Stimulated activated CD8-positive, alpha-beta memory T cell treated with anti-CD3 and anti-CD28 coated beads, Interleukin-15, amount 100 ng/mL, for 24 hours (primary cell): ENCODE results near the gene COMMD1.

Source experiments
- DNase-seq: peaks from one replicate; pipeline ENCODE4 v3.0.0-alpha.2; 2020; ENCODE audit warnings: low read depth

COMMD1 gene

DNA sequence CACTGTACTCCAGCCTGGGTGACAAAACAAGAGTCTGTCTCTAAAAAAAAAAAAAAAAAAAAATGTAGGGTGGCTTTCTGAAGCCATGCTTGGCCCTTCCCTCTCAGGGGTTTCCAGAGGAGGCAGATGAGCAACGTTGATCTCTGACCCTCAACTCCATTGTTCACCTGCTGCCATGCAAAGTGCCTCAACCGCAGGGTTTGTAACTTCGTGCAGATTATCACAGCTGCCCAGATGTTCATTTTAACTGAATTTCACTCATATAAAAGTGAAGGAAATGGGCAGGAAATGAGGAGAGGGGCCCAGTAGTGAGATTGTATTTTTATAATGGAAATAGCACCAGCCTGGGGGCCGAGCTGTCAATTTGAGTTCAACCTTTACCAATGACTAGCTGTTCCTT lies 275.5 kb downstream of the COMMD1 start:
- no peak for DNase-seq

DNA sequence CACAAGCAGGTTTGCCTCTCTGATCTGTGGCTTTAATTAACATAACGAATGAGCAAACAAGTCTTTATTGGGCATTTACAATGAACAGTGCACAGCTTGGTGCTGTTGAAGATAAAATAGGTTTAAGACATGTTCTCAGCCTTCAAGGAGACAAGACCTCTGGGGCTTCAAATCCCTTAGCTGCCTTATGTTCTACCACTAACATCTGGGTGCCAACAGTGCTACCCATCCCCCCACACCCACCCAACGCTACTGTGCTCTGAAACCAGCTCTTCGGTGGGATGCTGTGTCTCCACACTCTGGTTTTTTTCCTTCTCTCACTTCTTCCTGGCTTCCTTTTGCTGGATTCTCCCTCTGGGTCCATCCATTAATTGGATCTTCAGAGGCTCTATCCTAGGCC lies 276.4 kb downstream of the COMMD1 start:
- DNase-seq = no peak

DNA sequence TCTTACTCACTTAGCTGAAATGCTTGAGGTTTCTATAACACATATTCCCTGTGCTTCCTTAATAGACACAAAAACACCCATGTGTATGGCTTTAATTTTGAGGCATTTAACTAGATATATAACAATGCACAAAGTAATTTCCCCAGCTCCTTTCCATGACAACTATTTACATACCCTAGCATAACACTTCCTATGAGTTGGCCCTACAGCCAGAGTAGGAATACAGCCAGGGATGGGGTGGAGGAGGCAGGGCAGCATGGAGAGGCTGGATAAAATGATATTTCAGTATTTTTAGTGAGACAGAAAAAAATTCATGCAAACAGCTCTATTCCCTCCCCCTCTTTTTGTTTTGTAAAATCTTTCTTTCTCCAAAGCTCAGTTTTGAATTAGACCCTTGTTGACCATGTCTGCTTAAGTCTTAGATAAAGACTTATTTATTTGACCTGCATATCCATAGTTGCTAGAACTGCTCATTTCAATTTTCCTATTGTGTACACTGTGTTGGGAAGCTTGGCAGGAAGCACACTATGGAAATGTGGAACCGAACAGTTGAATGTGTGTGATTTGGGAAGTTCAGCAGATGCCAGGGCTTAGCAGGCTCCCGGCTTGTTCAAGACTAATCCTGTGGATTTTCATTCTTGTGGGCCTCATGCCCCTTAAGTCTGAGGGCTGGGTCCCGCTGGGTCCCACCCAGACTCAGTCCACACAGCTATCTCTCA lies 279.2 kb downstream of the COMMD1 start:
- DNase-seq = no peak
